ENCODE results near the gene SEPTIN14.
"Not testable (repeated sequence)": the region's sequence is repeated elsewhere in the genome, so short reads cannot be mapped to it uniquely, and the experiment has no call there.

The SEPTIN14 gene

DNA sequence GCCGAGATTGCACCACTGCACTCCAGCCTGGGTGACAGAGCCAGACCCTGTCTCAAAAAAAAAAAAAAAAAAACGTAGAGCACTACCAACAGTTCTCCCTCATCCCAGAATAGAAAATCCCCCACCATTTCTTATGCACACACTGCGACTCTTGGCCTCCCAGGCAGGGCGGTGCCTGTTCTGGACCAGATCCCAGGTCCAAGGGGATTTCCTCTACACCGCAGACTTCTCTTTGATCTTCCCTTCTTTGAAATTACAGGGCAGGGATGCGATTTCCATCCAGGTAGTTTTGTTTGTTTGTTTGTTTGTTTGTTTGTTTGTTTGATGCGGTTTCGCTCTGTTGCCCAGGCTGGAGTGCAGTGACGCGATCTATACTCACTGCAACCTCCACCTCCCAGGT is 91.8 kb downstream of the SEPTIN14 start:
- H3K9ac ChIP-seq, result no peak overlapping the region
- H3K27ac ChIP-seq, result no peak overlapping the region

DNA sequence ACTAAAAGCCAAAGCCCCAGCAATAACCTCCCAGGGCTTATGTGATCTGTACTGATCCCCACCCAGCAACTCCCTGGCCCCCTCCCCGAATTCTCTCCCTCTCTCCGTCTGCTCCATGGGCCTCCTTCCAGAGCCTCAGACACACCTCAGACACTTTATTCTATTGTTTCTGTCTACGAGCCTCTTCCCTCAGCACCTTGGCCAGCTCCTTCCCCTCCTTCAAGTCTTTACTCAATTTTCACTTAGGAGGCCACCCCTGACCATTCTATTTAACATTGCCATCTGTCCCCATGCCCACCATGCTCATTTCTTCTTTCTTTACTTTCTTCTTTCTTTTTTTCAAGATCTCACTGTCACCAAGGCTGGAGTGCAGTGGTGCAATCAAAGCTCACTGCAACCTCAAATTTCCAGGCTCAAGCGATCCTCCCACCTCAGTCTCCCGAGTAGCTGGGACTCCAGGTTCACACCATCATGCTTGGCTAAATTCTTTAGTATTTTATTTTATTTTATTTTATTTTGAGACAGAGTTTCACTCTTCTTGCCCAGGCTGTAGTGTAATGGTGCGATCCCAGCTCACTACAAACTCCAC is 109.2 kb downstream of the SEPTIN14 start:
- H2AFZ ChIP-seq; H3K36me3 ChIP-seq (ENCODE audit: control insufficient read depth, insufficient read depth, low read length); H3K27ac ChIP-seq; H3K9ac ChIP-seq; H3K4me1 ChIP-seq; H3K4me2 ChIP-seq (ENCODE audit: low read length); H3K27me3 ChIP-seq (ENCODE audit: control insufficient read depth, insufficient read depth, low read length); H3K79me2 ChIP-seq; H3K4me3 ChIP-seq (ENCODE audit: low read depth, low read length); H3K9me3 ChIP-seq (ENCODE audit: control insufficient read depth, low read length): not testable (repeated sequence)

More for the DNA sequence above, 91.8 kb downstream of the SEPTIN14 start:
- Histone ChIP-seq H3K4me1 (no peaks in the 10 kb centered on the region), H3K36me3 (ENCODE audit: control insufficient read depth, insufficient read depth, low read length) (no peaks in the 10 kb centered on the region), H3K4me2 (ENCODE audit: low read length) (no peak overlapping the region), H2AFZ (no peak overlapping the region), H3K27me3 (ENCODE audit: control insufficient read depth, insufficient read depth, low read length) (no peaks in the 10 kb centered on the region), H3K9me3 (ENCODE audit: control insufficient read depth, low read length) (no peaks in the 10 kb centered on the region), H3K4me3 (ENCODE audit: low read depth, low read length) (no peak overlapping the region), H3K79me2 (no peaks in the 10 kb centered on the region)
- TF ChIP-seq, protein P1, sequence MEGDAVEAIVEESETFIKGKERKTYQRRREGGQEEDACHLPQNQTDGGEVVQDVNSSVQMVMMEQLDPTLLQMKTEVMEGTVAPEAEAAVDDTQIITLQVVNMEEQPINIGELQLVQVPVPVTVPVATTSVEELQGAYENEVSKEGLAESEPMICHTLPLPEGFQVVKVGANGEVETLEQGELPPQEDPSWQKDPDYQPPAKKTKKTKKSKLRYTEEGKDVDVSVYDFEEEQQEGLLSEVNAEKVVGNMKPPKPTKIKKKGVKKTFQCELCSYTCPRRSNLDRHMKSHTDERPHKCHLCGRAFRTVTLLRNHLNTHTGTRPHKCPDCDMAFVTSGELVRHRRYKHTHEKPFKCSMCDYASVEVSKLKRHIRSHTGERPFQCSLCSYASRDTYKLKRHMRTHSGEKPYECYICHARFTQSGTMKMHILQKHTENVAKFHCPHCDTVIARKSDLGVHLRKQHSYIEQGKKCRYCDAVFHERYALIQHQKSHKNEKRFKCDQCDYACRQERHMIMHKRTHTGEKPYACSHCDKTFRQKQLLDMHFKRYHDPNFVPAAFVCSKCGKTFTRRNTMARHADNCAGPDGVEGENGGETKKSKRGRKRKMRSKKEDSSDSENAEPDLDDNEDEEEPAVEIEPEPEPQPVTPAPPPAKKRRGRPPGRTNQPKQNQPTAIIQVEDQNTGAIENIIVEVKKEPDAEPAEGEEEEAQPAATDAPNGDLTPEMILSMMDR (IDR thresholded peaks at IDR 0.05), result no peak

DNA sequence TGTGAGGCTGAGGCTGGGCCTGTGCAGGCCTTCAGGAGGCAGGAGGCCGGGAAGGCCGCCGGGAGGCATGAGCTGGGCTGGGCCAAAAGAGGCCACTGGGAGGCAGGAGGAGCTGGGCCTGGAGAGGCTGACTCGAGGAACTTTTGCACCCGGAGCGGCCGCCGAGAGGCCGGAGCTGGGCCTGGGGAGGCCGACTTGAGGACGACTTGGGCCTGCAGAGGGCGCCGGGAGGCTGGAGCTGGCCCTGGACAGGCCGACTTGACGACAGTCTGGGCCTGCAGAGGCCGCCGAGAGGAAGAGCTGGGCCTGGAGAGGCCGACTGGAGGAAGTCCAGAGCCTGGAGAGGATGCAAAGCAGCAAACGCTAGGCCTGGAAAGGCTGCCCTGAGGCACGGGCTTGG is 117.8 kb downstream of the SEPTIN14 start:
- H2AFZ ChIP-seq; H3K79me2 ChIP-seq; H3K27ac ChIP-seq; H3K36me3 ChIP-seq (ENCODE audit: control insufficient read depth, insufficient read depth, low read length); H3K27me3 ChIP-seq (ENCODE audit: control insufficient read depth, insufficient read depth, low read length); H3K4me2 ChIP-seq (ENCODE audit: low read length); H3K4me1 ChIP-seq; H3K9me3 ChIP-seq (ENCODE audit: control insufficient read depth, low read length); H3K4me3 ChIP-seq (ENCODE audit: low read depth, low read length); H3K9ac ChIP-seq: not testable (repeated sequence)
